ENCODE results near the gene RBM12.
A peak's percentile ranks its signal among the peaks of the same experiment; 100 is the strongest.

Gene RBM12

GRCh38 chr20:35600993-35601973 lies 63.4 kb downstream of the RBM12 start:
- DNase-seq (ENCODE audit: extremely low read depth in 1 of 2, low read depth in 1 of 2): peak; percentile 58 to 59

GRCh38 chr20:35600176-35600992 lies 64.3 kb downstream of the RBM12 start:
- no peak for DNase-seq (ENCODE audit: extremely low read depth in 1 of 2, low read depth in 1 of 2)

DNA sequence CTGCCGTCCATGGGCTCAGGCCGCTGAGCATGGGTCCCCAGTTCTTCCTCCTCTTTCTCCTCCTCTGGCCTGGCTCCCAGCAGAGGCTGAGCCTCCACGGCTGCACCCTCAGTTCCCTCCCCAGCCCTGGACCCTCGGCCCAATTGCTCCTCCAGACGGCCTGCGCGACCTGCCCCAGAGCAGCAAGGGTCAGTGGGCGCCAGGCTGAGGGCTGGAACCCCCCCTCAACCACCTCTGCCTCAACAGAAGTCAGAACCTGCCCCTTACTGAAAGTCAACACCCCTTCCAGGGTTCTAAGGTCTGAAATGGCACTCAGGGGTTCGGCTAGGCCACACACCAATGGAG lies 65.0 kb downstream of the RBM12 start:
- no peak for DNase-seq (ENCODE audit: extremely low read depth in 1 of 2, low read depth in 1 of 2)

Measured in activated CD8-positive, alpha-beta memory T cell treated with anti-CD3 and anti-CD28 coated beads for 1 hour (primary cell).